ENCODE measurements around the gene B3GNT7.

DNA sequence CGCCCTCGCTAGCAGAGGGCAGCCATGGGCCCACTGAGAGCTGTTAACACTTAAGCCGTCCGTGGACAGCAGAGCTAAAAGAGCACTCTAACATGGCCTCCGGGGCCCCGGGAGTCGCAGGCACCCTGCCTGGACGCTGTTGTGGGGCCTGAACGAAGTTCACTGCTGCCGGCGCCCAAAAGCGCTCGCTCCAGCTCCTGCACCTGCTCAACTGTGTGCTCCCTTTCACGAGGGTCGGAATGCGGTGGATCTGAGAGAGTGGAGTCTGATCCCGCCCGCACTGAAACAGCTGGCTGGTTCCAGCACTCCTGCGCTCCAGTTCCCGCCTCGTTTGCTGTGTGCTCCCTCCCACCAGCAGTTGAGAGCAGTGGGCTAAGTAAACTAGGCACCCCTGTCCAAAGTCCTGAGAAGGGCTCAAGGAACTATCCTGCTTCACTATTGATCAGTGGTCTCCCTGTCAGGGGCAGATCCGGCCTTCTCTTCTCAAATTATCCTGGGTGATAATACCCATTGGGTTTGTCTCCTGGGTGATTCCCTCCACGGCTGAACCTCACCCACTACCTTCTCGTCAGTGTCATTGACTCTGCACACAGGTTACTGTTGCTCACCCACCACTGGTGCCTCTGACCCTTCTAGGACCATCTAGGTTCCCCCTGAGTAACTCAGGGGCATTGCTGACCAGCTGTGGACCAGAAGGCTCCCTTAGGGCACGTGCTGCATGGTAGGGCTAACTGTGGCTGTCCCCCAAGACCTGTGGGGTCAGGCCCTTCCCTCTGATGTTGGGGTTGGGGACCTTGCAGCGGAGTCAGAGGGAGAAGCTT is 23.5 kb downstream of the B3GNT7 start:
- TF ChIP-seq POLR2AphosphoS5 (IDR thresholded peaks at IDR 0.05; ENCODE audit: low read depth, low read length) (no peak), POLR2A (IDR thresholded peaks at IDR 0.05; ENCODE audit: low read depth, low read length) (no peak)
